Thoracic aorta (tissue), 2 donors: ENCODE data around the gene SIPA1L3. TPM values are rescaled to one million over a fixed set of nuclear protein-coding genes. Genes with fewer than 3 reads are reported as not detected.

Source experiments
- ATAC-seq: fragments of 150-250 bp; one replicate; pipeline ENCODE4 v1.8.0; 2017; ENCODE audit warnings: low read depth; ENCODE audit not compliant: insufficient number of reproducible peaks, low FRiP score
- DNase-seq: peaks from one replicate; pipeline ENCODE4 v3.0.0-alpha.2; 2020; ENCODE audit warnings: low spot score
- H3K27ac ChIP-seq, 2 donors: fragments of 200-600 bp; sonication (generic); 1 replicate in 1 of 2; 2 replicates in 1 of 2; pipeline ENCODE4 v1.5.1; 2016; ENCODE audit warnings: mild to moderate bottlenecking in 2 of 2, moderate library complexity in 2 of 2
- H3K27me3 ChIP-seq: fragments of 200-600 bp; sonication (generic); replicated peaks from 2 replicates; pipeline ENCODE4 v1.6.0; 2016; ENCODE audit warnings: mild to moderate bottlenecking; ENCODE audit not compliant: insufficient read depth
- H3K36me3 ChIP-seq: fragments of 200-600 bp; sonication (generic); one replicate; pipeline ENCODE4 v1.5.1; 2016
- H3K4me1 ChIP-seq, 2 donors: fragments of 200-600 bp; sonication (generic); 1 replicate in 1 of 2; 2 replicates in 1 of 2; pipeline versions ENCODE4 v1.5.1 to v1.6.0; 2016; ENCODE audit warnings: low read depth in 2 of 2, mild to moderate bottlenecking in 1 of 2; ENCODE audit not compliant: control insufficient read depth in 1 of 2
- H3K4me3 ChIP-seq: fragments of 200-600 bp; sonication (generic); 2 replicates; pipeline ENCODE4 v1.5.1; 2016; ENCODE audit warnings: mild to moderate bottlenecking
- H3K9me3 ChIP-seq: fragments of 200-600 bp; sonication (generic); 2 replicates; pipeline ENCODE4 v1.5.1; 2016
- CTCF ChIP-seq: fragments of 200-600 bp; sonication (generic); IDR thresholded peaks from one replicate; pipeline ENCODE4 v1.5.1; 2019; ENCODE audit warnings: antibody characterized with exemption
- total RNA-seq, 2 donors: library from RNA; depleted of rRNA; stranded (reverse); fragments of >200 nt; gene quantifications; one replicate each; pipeline versions ENCODE4 v1.1.0 to v1.2.3, GENCODE V29; 2016

SIPA1L3 gene
- total RNA-seq, 2 donors from 2014 or later = 14.5 to 39.4 TPM

GRCh38 chr19:38015216-38015615 is 108.2 kb downstream of the SIPA1L3 start:
- Histone ChIP-seq H3K4me3 (no peak overlapping the region), H3K9me3 (no peaks in the 10 kb centered on the region), H3K27ac (no peak overlapping the region), H3K27me3 (no peaks in the 10 kb centered on the region), H3K4me1 (no peaks in the 10 kb centered on the region), H3K36me3 (no peaks in the 10 kb centered on the region)
- TF ChIP-seq CTCF = no peak
- DNase-seq (no peak), ATAC-seq (no peak)

- no peaks in the 10 kb centered on the region for H3K4me1 ChIP-seq
- DNase-seq = no peak
- H3K27me3 ChIP-seq = no peaks in the 10 kb centered on the region
- no peak overlapping the region for H3K27ac ChIP-seq
- H3K4me3 ChIP-seq = no peak overlapping the region
- no peak for ATAC-seq
- no peaks in the 10 kb centered on the region for H3K36me3 ChIP-seq
- no peak for TF ChIP-seq CTCF
- H3K9me3 ChIP-seq = no peaks in the 10 kb centered on the region
Observed at GRCh38 chr19:38015761-38016160, 108.8 kb downstream of the SIPA1L3 start.

GRCh38 chr19:38017401-38018151 is 110.6 kb downstream of the SIPA1L3 start:
- no peaks in the 10 kb centered on the region for H3K36me3 ChIP-seq
- H3K4me3 ChIP-seq = no peak overlapping the region
- no peak for TF ChIP-seq CTCF
- no peak for DNase-seq
- no peak overlapping the region for H3K27ac ChIP-seq
- no peaks in the 10 kb centered on the region for H3K4me1 ChIP-seq
- H3K27me3 ChIP-seq = no peaks in the 10 kb centered on the region
- no peaks in the 10 kb centered on the region for H3K9me3 ChIP-seq
- no peak for ATAC-seq

- no peak for TF ChIP-seq CTCF
- ATAC-seq = no peak
- no peak for DNase-seq
- no peaks in the 10 kb centered on the region for H3K9me3 ChIP-seq
- H3K36me3 ChIP-seq = no peaks in the 10 kb centered on the region
- H3K4me1 ChIP-seq = peaks cover 0 to 6% of the 10 kb centered on the region in 2 donors
- H3K27me3 ChIP-seq = no peaks in the 10 kb centered on the region
- no peak overlapping the region for H3K27ac ChIP-seq
- H3K4me3 ChIP-seq = no peak overlapping the region
Observed at GRCh38 chr19:38018694-38019395, 111.8 kb downstream of the SIPA1L3 start.

- DNase-seq = no peak
- no peak overlapping the region for H3K4me3 ChIP-seq
- no peak for TF ChIP-seq CTCF
- H3K36me3 ChIP-seq = no peaks in the 10 kb centered on the region
- ATAC-seq = no peak
- H3K27me3 ChIP-seq = no peaks in the 10 kb centered on the region
- peaks cover 0 to 6% of the 10 kb centered on the region in 2 donors for H3K4me1 ChIP-seq
- H3K27ac ChIP-seq = no peak overlapping the region
- no peaks in the 10 kb centered on the region for H3K9me3 ChIP-seq
Observed at GRCh38 chr19:38019396-38019724, 112.4 kb downstream of the SIPA1L3 start.
